MM.1S (cell line): ENCODE results near the gene LMCD1.

Source experiments
- CTCF ChIP-seq: fragments of 300-600 bp; sonication (generic); IDR thresholded peaks from 2 replicates; pipeline ENCODE4 v1.5.1; 2016; ENCODE audit warnings: antibody characterized with exemption, low read length, mixed read lengths
- EZH2 ChIP-seq: fragments of 300-600 bp; sonication (generic); optimal IDR thresholded peaks from 2 replicates; pipeline ENCODE3; 2017; ENCODE audit warnings: low read depth, mild to moderate bottlenecking, antibody characterized with exemption, low read length, mixed read lengths
- EZH2phosphoT487 ChIP-seq: fragments of 300-600 bp; sonication (generic); IDR thresholded peaks from 2 replicates; pipeline ENCODE4 v1.6.1; 2018; ENCODE audit warnings: antibody characterized with exemption, low read length

DNA sequence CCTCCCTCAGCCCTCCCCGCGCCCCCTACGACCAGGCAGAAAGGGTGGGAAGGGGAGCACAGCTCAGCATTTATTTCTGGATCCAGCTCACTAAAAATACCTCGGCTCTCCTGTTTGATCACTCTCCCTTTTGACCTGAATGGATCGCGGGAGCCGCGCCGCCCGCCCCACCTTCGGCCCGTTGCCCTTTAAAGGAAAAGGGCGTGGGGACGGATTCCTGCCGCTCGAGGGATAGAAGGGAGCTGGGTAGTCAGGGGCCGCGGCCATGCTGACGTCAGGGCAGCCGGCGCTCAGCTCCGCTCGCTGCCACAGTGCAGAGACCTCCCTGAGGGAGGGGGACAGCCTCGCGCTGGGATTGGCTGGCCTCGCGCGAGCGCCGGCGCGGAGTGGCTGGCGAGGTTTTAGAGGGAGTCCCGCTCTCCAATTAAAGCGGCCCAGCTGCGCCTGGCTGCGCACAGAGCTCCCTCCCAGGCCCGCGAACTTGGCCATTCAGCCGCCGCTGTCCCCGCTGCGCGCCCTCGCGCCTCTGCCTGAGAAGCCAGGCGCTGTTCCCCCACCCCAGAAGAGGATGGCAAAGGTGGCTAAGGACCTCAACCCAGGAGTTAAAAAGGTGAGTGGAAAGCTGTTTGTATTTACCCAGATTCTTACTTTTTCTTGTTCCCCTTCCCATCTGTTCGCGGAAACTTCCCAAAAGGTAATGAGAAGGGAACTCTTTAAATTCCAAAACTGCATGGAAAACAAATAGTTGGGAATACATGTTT is at the start of gene LMCD1:
- TF ChIP-seq CTCF = no peak
- TF ChIP-seq EZH2 = no peak
- no peak for TF ChIP-seq EZH2phosphoT487
